GM12878 (cell line): Measurements from ENCODE around the gene ANK3. TPM values are rescaled to one million over a fixed set of nuclear protein-coding genes. Genes with fewer than 3 reads are reported as not detected.

ENCODE experiments used
- ATAC-seq: fragments of 200-7000 bp; cut with Tn5 transposase; 3 replicates; pipeline ENCODE4 v1.9.1; 2020; ENCODE audit warnings: mild to moderate bottlenecking, moderate library complexity
- BruUV-seq: library from RNA; stranded (reverse); fragments of 400-500 nt; replicated peaks from 2 replicates; lab custom pipeline; 2021; lab: Mats Ljungman, UMichigan
- CTCF ChIA-PET: fragments of 300-600 bp; sonication (Branson Sonifier 250); formaldehyde crosslinking; extraction: SDS; loops from one replicate; lab custom pipeline; 2021; ENCODE audit warnings: inconsistent platforms; lab: Yijun Ruan, JAX
- POLR2A ChIA-PET: fragments of 350-600 bp; formaldehyde crosslinking; extraction: SDS; loops from one replicate; lab custom pipeline; 2021; ENCODE audit warnings: inconsistent platforms; lab: Charles Lee
- RAD21 ChIA-PET: fragments of 300-600 bp; sonication (Branson Sonifier 250); formaldehyde crosslinking; loops from one replicate; lab custom pipeline; 2023; ENCODE audit warnings: antibody characterized with exemption; ENCODE audit not compliant: unreplicated experiment; lab: Charles Lee
- SMC1A ChIA-PET: fragments of 300-600 bp; sonication (Branson Sonifier 250); formaldehyde crosslinking; loops from one replicate; lab custom pipeline; 2023; ENCODE audit not compliant: unreplicated experiment, uncharacterized antibody; lab: Charles Lee
- DNase-seq: peaks from one replicate; pipeline ENCODE4 v3.0.0-alpha.2; 2011; ENCODE audit warnings: low read depth, low spot score
- FAIRE-seq: peaks from 3 replicates; lab custom pipeline; 2011; peaks lifted over from hg19 to GRCh38; lab: Jason Lieb, UNC
- H2AFZ ChIP-seq: 2 replicates; pipeline ENCODE4 v1.6.0; 2011; ENCODE audit warnings: low read depth, low read length, control low read depth; ENCODE audit not compliant: control insufficient read depth
- H3K27ac ChIP-seq: 2 replicates; pipeline ENCODE4 v1.5.1; 2011; ENCODE audit warnings: control low read depth; ENCODE audit not compliant: control insufficient read depth, insufficient read depth
- H3K27me3 ChIP-seq, 2 experiments: replicated peaks in 1 of 2; 2 replicates each; pipeline versions ENCODE4 v1.6.0 to v1.6.1; 2011; ENCODE audit warnings: low read length in 1 of 2; ENCODE audit not compliant: control insufficient read depth in 2 of 2, insufficient read depth in 2 of 2
- H3K36me3 ChIP-seq, 2 experiments: 2 replicates each; pipeline ENCODE4 v1.5.1; 2011; ENCODE audit warnings: low read length in 1 of 2; ENCODE audit not compliant: control insufficient read depth in 2 of 2, insufficient read depth in 2 of 2
- H3K4me1 ChIP-seq: 2 replicates; pipeline ENCODE4 v1.6.1; 2011; ENCODE audit warnings: mild to moderate bottlenecking, low read length, moderate library complexity, mixed read lengths; ENCODE audit not compliant: control insufficient read depth, insufficient read depth
- H3K4me2 ChIP-seq: 2 replicates; pipeline ENCODE4 v1.6.0; 2011; ENCODE audit warnings: control low read depth; ENCODE audit not compliant: control insufficient read depth, insufficient read depth
- H3K4me3 ChIP-seq: fragments of 200-600 bp; sonication (generic); 2 replicates; pipeline ENCODE4 v1.5.1; 2016
- H3K79me2 ChIP-seq: 2 replicates; pipeline ENCODE4 v1.6.0; 2011; ENCODE audit warnings: low read length; ENCODE audit not compliant: control insufficient read depth, insufficient read depth
- H3K9ac ChIP-seq: 2 replicates; pipeline ENCODE4 v1.8.0; 2011; ENCODE audit warnings: low read length, control low read depth, mixed read lengths; ENCODE audit not compliant: control insufficient read depth, insufficient read depth
- H3K9me3 ChIP-seq: replicated peaks from 3 replicates; pipeline ENCODE4 v1.5.1; 2011; ENCODE audit warnings: mild to moderate bottlenecking, low read length; ENCODE audit not compliant: control insufficient read depth, insufficient read depth
- H4K20me1 ChIP-seq: 2 replicates; pipeline ENCODE4 v1.6.0; 2011; ENCODE audit not compliant: control insufficient read depth, insufficient read depth
- RAD21 ChIP-seq: IDR thresholded peaks from 2 replicates; pipeline ENCODE4 v1.6.1; 2011; ENCODE audit warnings: mild to moderate bottlenecking, low read depth, low read length, moderate library complexity; ENCODE audit not compliant: insufficient read depth
- RELA ChIP-seq: fragments of 450-650 bp; IDR thresholded peaks from 2 replicates; pipeline ENCODE4 v1.8.0; 2014; ENCODE audit warnings: borderline replicate concordance; ENCODE audit not compliant: partially characterized antibody
- SMC3 ChIP-seq: IDR thresholded peaks from 2 replicates; pipeline ENCODE4 v1.6.1; 2011; ENCODE audit warnings: low read length, improper control_type of control experiment, borderline replicate concordance
- WGBS: methylation state at CpG from one replicate; pipeline ENCODE4 v1.1.6; 2016; ENCODE audit warnings: low lambda C conversion rate; ENCODE audit not compliant: insufficient replicate concordance, insufficient coverage; ENCODE audit errors: missing lambda C conversion rate; 5-methylcytosine and 5-hydroxymethylcytosine counted together
- in situ Hi-C: fragments of 300-500 bp; cut with MboI; formaldehyde crosslinking; loops from 9 replicates; pipeline ENCODE4 v1.14.3; 2018; ENCODE audit warnings: mixed read lengths
- intact Hi-C: fragments of 100-400 bp; cut with micrococcal nuclease; formaldehyde crosslinking; loops from one replicate; pipeline ENCODE4 v1.14.2; 2022; ENCODE audit not compliant: unreplicated experiment
- polyA plus RNA-seq, 11 experiments: library from polyadenylated mRNA; depleted of rRNA in 4 of 11; unstranded in 6 of 11; stranded (reverse) in 5 of 11; fragments of >200 nt; fragmentation: Nextera tagmentation in 4 of 11; fragmentation: Illumina TruSeq in 1 of 11; extraction: Ambion mirVana in 4 of 11; extraction: Trizol in 1 of 11; gene quantifications; 1 replicate in 1 of 11; 2 replicates in 10 of 11; pipeline versions ENCODE4 v1.2.1 to v1.2.3, GENCODE V29; 2011 to 2016; ENCODE audit warnings: inconsistent platforms in 2 of 11, missing spikeins in 2 of 11, low read depth in 1 of 11
- total RNA-seq, 4 experiments: library from RNA; depleted of rRNA in 3 of 4; stranded (reverse); fragments of >200 nt in 3 of 4; fragmentation: Illumina TruSeq in 1 of 4; extraction: Trizol in 1 of 4; gene quantifications; 2 replicates each; pipeline versions ENCODE4 v1.2.1 to v1.2.3, GENCODE V29; 2013 to 2021
- TF ChIP-seq, protein P1 (sequence below), 3 experiments: IDR thresholded peaks in 2 of 3; conservative IDR thresholded peaks in 1 of 3; 2 replicates each; pipeline ENCODE4 v1.5.1; 2011; ENCODE audit warnings: low read depth in 3 of 3, low read length in 3 of 3, mild to moderate bottlenecking in 3 of 3, control low read depth in 2 of 3, moderate library complexity in 2 of 3, inconsistent platforms in 1 of 3, mixed read lengths in 1 of 3; ENCODE audit not compliant: control insufficient read depth in 2 of 3, insufficient read depth in 1 of 3; ENCODE audit errors: extremely low read depth in 1 of 3
- TF ChIP-seq, protein P2 (sequence below): fragments of 450-650 bp; IDR thresholded peaks from 2 replicates; pipeline ENCODE4 v1.6.1; 2017; ENCODE audit warnings: antibody characterized with exemption, mild to moderate bottlenecking, moderate library complexity
- TF ChIP-seq, protein P3 (sequence below): fragments of 150-350 bp; IDR thresholded peaks from 2 replicates; pipeline ENCODE4 v1.6.1; 2016; ENCODE audit warnings: low read depth, low read length

ANK3 gene
- total and polyA plus RNA-seq, 10 of the 15 experiments (the other 5 are each of a cell fraction or from before 2014, with no cell fraction given): 0.06 to 0.82 (median 0.20) TPM; not detected in 2

GRCh38 chr10:60335708-60336107 is 54.0 kb downstream of the ANK3 start:
- Histone ChIP-seq H3K36me3 (no peaks in the 10 kb centered on the region), H3K4me2 (no peak overlapping the region), H3K4me3 (no peak overlapping the region), H2AFZ (no peak overlapping the region), H3K9ac (no peak overlapping the region), H3K79me2 (no peaks in the 10 kb centered on the region), H4K20me1 (no peaks in the 10 kb centered on the region)
- FAIRE-seq: no peak
- in situ Hi-C loops: no loop called here
- ChIA-PET SMC1A (interaction anchor here (0.7 to 3.1 kb wide), 21 partner anchors 9 to 311 kb away, joined by 3 to 29 read pairs (median 3); no protein-coding TSS in a partner anchor), RAD21 (interaction anchor here (0.7 to 2.3 kb wide), 8 partner anchors 93 to 234 kb away, joined by 3 to 24 read pairs (median 4); no protein-coding TSS in a partner anchor)
- WGBS: 39% methylated on average over 5 of the region's 5 CpGs
- DNase-seq: no peak
- intact Hi-C loops: loop anchor here (1.0 to 5.0 kb wide), 2 partner anchors 98 to 99 kb away; no protein-coding TSS in a partner anchor
- TF ChIP-seq RELA: no peak
- TF ChIP-seq, protein P1, sequence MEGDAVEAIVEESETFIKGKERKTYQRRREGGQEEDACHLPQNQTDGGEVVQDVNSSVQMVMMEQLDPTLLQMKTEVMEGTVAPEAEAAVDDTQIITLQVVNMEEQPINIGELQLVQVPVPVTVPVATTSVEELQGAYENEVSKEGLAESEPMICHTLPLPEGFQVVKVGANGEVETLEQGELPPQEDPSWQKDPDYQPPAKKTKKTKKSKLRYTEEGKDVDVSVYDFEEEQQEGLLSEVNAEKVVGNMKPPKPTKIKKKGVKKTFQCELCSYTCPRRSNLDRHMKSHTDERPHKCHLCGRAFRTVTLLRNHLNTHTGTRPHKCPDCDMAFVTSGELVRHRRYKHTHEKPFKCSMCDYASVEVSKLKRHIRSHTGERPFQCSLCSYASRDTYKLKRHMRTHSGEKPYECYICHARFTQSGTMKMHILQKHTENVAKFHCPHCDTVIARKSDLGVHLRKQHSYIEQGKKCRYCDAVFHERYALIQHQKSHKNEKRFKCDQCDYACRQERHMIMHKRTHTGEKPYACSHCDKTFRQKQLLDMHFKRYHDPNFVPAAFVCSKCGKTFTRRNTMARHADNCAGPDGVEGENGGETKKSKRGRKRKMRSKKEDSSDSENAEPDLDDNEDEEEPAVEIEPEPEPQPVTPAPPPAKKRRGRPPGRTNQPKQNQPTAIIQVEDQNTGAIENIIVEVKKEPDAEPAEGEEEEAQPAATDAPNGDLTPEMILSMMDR (IDR thresholded peaks at IDR 0.05 in 2 of 3, conservative IDR thresholded peaks at IDR 0.05 in 1 of 3; ENCODE audit: control insufficient read depth in 2 of 3, extremely low read depth in 1 of 3, insufficient read depth in 1 of 3, low read depth in 3 of 3, low read length in 3 of 3): peak; percentile 26 to 48 (median 30); a peak in 4 of 6 replicates
- peak; percentile 64 for TF ChIP-seq RAD21
- TF ChIP-seq, protein P2, sequence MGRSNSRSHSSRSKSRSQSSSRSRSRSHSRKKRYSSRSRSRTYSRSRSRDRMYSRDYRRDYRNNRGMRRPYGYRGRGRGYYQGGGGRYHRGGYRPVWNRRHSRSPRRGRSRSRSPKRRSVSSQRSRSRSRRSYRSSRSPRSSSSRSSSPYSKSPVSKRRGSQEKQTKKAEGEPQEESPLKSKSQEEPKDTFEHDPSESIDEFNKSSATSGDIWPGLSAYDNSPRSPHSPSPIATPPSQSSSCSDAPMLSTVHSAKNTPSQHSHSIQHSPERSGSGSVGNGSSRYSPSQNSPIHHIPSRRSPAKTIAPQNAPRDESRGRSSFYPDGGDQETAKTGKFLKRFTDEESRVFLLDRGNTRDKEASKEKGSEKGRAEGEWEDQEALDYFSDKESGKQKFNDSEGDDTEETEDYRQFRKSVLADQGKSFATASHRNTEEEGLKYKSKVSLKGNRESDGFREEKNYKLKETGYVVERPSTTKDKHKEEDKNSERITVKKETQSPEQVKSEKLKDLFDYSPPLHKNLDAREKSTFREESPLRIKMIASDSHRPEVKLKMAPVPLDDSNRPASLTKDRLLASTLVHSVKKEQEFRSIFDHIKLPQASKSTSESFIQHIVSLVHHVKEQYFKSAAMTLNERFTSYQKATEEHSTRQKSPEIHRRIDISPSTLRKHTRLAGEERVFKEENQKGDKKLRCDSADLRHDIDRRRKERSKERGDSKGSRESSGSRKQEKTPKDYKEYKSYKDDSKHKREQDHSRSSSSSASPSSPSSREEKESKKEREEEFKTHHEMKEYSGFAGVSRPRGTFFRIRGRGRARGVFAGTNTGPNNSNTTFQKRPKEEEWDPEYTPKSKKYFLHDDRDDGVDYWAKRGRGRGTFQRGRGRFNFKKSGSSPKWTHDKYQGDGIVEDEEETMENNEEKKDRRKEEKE: no peak
- TF ChIP-seq SMC3: peak; percentile 14; the same call in 1 of the 2 replicates
- TF ChIP-seq, protein P3, sequence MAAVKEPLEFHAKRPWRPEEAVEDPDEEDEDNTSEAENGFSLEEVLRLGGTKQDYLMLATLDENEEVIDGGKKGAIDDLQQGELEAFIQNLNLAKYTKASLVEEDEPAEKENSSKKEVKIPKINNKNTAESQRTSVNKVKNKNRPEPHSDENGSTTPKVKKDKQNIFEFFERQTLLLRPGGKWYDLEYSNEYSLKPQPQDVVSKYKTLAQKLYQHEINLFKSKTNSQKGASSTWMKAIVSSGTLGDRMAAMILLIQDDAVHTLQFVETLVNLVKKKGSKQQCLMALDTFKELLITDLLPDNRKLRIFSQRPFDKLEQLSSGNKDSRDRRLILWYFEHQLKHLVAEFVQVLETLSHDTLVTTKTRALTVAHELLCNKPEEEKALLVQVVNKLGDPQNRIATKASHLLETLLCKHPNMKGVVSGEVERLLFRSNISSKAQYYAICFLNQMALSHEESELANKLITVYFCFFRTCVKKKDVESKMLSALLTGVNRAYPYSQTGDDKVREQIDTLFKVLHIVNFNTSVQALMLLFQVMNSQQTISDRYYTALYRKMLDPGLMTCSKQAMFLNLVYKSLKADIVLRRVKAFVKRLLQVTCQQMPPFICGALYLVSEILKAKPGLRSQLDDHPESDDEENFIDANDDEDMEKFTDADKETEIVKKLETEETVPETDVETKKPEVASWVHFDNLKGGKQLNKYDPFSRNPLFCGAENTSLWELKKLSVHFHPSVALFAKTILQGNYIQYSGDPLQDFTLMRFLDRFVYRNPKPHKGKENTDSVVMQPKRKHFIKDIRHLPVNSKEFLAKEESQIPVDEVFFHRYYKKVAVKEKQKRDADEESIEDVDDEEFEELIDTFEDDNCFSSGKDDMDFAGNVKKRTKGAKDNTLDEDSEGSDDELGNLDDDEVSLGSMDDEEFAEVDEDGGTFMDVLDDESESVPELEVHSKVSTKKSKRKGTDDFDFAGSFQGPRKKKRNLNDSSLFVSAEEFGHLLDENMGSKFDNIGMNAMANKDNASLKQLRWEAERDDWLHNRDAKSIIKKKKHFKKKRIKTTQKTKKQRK: no peak
- TF ChIP-seq, all 136 proteins: peak for 3
- no TSS peak for BruUV-seq
- ATAC-seq: peak; percentile 68
- Histone ChIP-seq H3K27ac (no peak overlapping the region), H3K4me1 (no peaks in the 10 kb centered on the region), H3K27me3 (no peaks in the 10 kb centered on the region), H3K9me3 (no peaks in the 10 kb centered on the region)
- POLR2A ChIA-PET: no interaction called here
- CTCF ChIA-PET: interaction anchor here (0.7 to 3.0 kb wide), 23 partner anchors 8 to 239 kb away, joined by 3 to 57 read pairs (median 6); no protein-coding TSS in a partner anchor
